Globus pallidus (tissue), 1 donor: ENCODE results near the gene CPLX3.
A peak's percentile ranks its signal among the peaks of the same experiment; 100 is the strongest.

Experiments used
- DNase-seq: peaks from one replicate; pipeline ENCODE4 v3.0.0-alpha.2; 2015; ENCODE audit warnings: low spot score

Gene CPLX3

GRCh38 chr15:74845208-74845568 is 18.8 kb downstream of the CPLX3 start:
- DNase-seq = no peak

- no peak for DNase-seq
Measured at GRCh38 chr15:74845581-74845980, 19.2 kb downstream of the CPLX3 start.

GRCh38 chr15:74847432-74847831 is 21.0 kb downstream of the CPLX3 start:
- DNase-seq = no peak

- DNase-seq = no peak
Measured at GRCh38 chr15:74850393-74850792, 24.0 kb downstream of the CPLX3 start.

GRCh38 chr15:74851960-74852359 is 25.5 kb downstream of the CPLX3 start:
- DNase-seq = no peak

- no peak for DNase-seq
Measured at GRCh38 chr15:74854453-74855022, 28.1 kb downstream of the CPLX3 start.

- DNase-seq = no peak
Measured at GRCh38 chr15:74855857-74856256, 29.4 kb downstream of the CPLX3 start.

- no peak for DNase-seq
Measured at GRCh38 chr15:74856537-74856936, 30.1 kb downstream of the CPLX3 start.

- no peak for DNase-seq
Measured at GRCh38 chr15:74857082-74857655, 30.7 kb downstream of the CPLX3 start.

GRCh38 chr15:74857671-74858368 is 31.4 kb downstream of the CPLX3 start:
- DNase-seq = no peak

- no peak for DNase-seq
Measured at GRCh38 chr15:74858369-74858740, 31.9 kb downstream of the CPLX3 start.

GRCh38 chr15:74863239-74864056 is 37.0 kb downstream of the CPLX3 start:
- no peak for DNase-seq

GRCh38 chr15:74864296-74864695 is 37.9 kb downstream of the CPLX3 start:
- no peak for DNase-seq

GRCh38 chr15:74865316-74865715 is 38.9 kb downstream of the CPLX3 start:
- DNase-seq = no peak

- no peak for DNase-seq
Measured at GRCh38 chr15:74866090-74866489, 39.7 kb downstream of the CPLX3 start.

- no peak for DNase-seq
Measured at GRCh38 chr15:74867466-74868038, 41.1 kb downstream of the CPLX3 start.

- DNase-seq = peak; percentile 33
Measured at GRCh38 chr15:74868059-74868458, 41.6 kb downstream of the CPLX3 start.

- no peak for DNase-seq
Measured at GRCh38 chr15:74869372-74869725, 42.9 kb downstream of the CPLX3 start.

GRCh38 chr15:74869726-74870407 is 43.4 kb downstream of the CPLX3 start:
- peak; percentile 68 for DNase-seq

- no peak for DNase-seq
Measured at GRCh38 chr15:74870436-74871215, 44.2 kb downstream of the CPLX3 start.

- DNase-seq = no peak
Measured at GRCh38 chr15:74872702-74873035, 46.2 kb downstream of the CPLX3 start.
